IMR-90 (cell line): ENCODE results near the gene ACBD3. TPM values are rescaled to one million over a fixed set of nuclear protein-coding genes. Genes with fewer than 3 reads are reported as not detected.

ENCODE experiments used
- ATAC-seq: fragments of 200-7000 bp; cut with Tn5 transposase; 2 replicates; pipeline ENCODE4 v1.9.1; 2020; ENCODE audit warnings: low read depth, mild to moderate bottlenecking, moderate library complexity
- BruUV-seq: library from RNA; stranded (reverse); fragments of 400-500 nt; replicated peaks from 2 replicates; lab custom pipeline; 2021; lab: Mats Ljungman, UMichigan
- CTCF ChIA-PET: fragments of 300-600 bp; formaldehyde crosslinking; extraction: SDS; loops from one replicate; lab custom pipeline; 2021; ENCODE audit warnings: antibody characterized with exemption; lab: Yijun Ruan, JAX
- POLR2A ChIA-PET: fragments of 300-600 bp; sonication (Branson Sonifier 250); formaldehyde crosslinking; loops from one replicate; lab custom pipeline; 2022; ENCODE audit warnings: antibody characterized with exemption; ENCODE audit not compliant: unreplicated experiment; lab: Charles Lee
- DNase-seq: peaks from one replicate; pipeline ENCODE4 v3.0.0; 2013
- H2AFZ ChIP-seq: replicated peaks from 2 replicates; pipeline ENCODE3; 2013; ENCODE audit warnings: low read length, mild to moderate bottlenecking; ENCODE audit not compliant: poor library complexity
- H2AK5ac ChIP-seq: 2 replicates; pipeline ENCODE4 v1.6.1; 2013; ENCODE audit warnings: low read depth, low read length, inconsistent platforms
- H2AK9ac ChIP-seq: replicated peaks from 2 replicates; pipeline ENCODE3; 2013; ENCODE audit warnings: mild to moderate bottlenecking, low read depth, low read length, moderate library complexity; ENCODE audit not compliant: poor library complexity
- H2BK120ac ChIP-seq: 2 replicates; pipeline ENCODE4 v1.6.1; 2013; ENCODE audit warnings: low read depth, low read length, inconsistent platforms
- H2BK15ac ChIP-seq: 3 replicates; pipeline ENCODE4 v1.6.1; 2013; ENCODE audit warnings: low read depth, low read length, inconsistent platforms
- H2BK20ac ChIP-seq: 2 replicates; pipeline ENCODE4 v1.6.1; 2013; ENCODE audit warnings: low read depth, mild to moderate bottlenecking, inconsistent platforms, low read length, moderate library complexity
- H2BK5ac ChIP-seq: 2 replicates; pipeline ENCODE4 v1.6.1; 2013; ENCODE audit warnings: mild to moderate bottlenecking, low read depth, low read length, inconsistent platforms; ENCODE audit not compliant: poor library complexity, severe bottlenecking
- H3K14ac ChIP-seq: replicated peaks from 2 replicates; pipeline ENCODE4 v1.6.1; 2013; ENCODE audit warnings: low read depth, low read length, inconsistent platforms
- H3K18ac ChIP-seq: 2 replicates; pipeline ENCODE4 v1.6.1; 2013; ENCODE audit warnings: low read depth, low read length, control low read depth
- H3K23ac ChIP-seq: 2 replicates; pipeline ENCODE4 v1.6.1; 2013; ENCODE audit warnings: low read depth, low read length, inconsistent platforms
- H3K27ac ChIP-seq: 2 replicates; pipeline ENCODE4 v1.5.1; 2013; ENCODE audit warnings: mild to moderate bottlenecking, control low read depth, low read length; ENCODE audit not compliant: insufficient read depth
- H3K27me3 ChIP-seq: 2 replicates; pipeline ENCODE4 v1.6.1; 2013; ENCODE audit warnings: low read length; ENCODE audit not compliant: control insufficient read depth, insufficient read depth
- H3K36me3 ChIP-seq: 2 replicates; pipeline ENCODE4 v1.6.1; 2013; ENCODE audit warnings: low read length, mixed read lengths; ENCODE audit not compliant: control insufficient read depth, insufficient read depth
- H3K4ac ChIP-seq: 2 replicates; pipeline ENCODE4 v1.6.1; 2013; ENCODE audit warnings: low read depth, low read length, inconsistent platforms
- H3K4me1 ChIP-seq: 2 replicates; pipeline ENCODE4 v1.6.1; 2013; ENCODE audit warnings: low read length, mixed read lengths; ENCODE audit not compliant: control insufficient read depth, insufficient read depth
- H3K4me2 ChIP-seq: 2 replicates; pipeline ENCODE4 v1.6.1; 2013; ENCODE audit warnings: low read depth, mild to moderate bottlenecking, control low read depth, low read length, moderate library complexity
- H3K4me3 ChIP-seq: 2 replicates; pipeline ENCODE4 v1.5.1; 2013; ENCODE audit warnings: low read depth, mild to moderate bottlenecking, control low read depth, low read length, moderate library complexity; ENCODE audit not compliant: insufficient read depth
- H3K56ac ChIP-seq: 2 replicates; pipeline ENCODE4 v1.6.1; 2013; ENCODE audit warnings: low read length, inconsistent platforms; ENCODE audit not compliant: insufficient read depth; ENCODE audit errors: extremely low read depth
- H3K79me1 ChIP-seq, 2 experiments: 2 replicates each; pipeline ENCODE4 v1.6.1; 2013; ENCODE audit warnings: low read length in 2 of 2, inconsistent platforms in 1 of 2, low read depth in 1 of 2
- H3K9ac ChIP-seq: 2 replicates; pipeline ENCODE4 v1.6.1; 2013; ENCODE audit warnings: low read depth, low read length, control low read depth
- H3K9me1 ChIP-seq: 2 replicates; pipeline ENCODE4 v1.6.1; 2013; ENCODE audit warnings: low read length, inconsistent platforms; ENCODE audit not compliant: insufficient read depth
- H3K9me3 ChIP-seq: 2 replicates; pipeline ENCODE4 v1.6.1; 2013; ENCODE audit warnings: low read length; ENCODE audit not compliant: control insufficient read depth, insufficient read depth
- H4K20me1 ChIP-seq: 2 replicates; pipeline ENCODE4 v1.6.1; 2013; ENCODE audit warnings: low read length, inconsistent platforms; ENCODE audit not compliant: insufficient read depth
- H4K5ac ChIP-seq: 2 replicates; pipeline ENCODE4 v1.6.1; 2013; ENCODE audit warnings: mild to moderate bottlenecking, low read depth, low read length, control low read depth
- H4K8ac ChIP-seq, 2 experiments: 2 replicates each; pipeline ENCODE4 v1.6.1; 2013; ENCODE audit warnings: low read depth in 2 of 2, low read length in 2 of 2, control low read depth in 1 of 2, inconsistent platforms in 1 of 2
- H4K91ac ChIP-seq: 2 replicates; pipeline ENCODE4 v1.6.1; 2013; ENCODE audit warnings: low read depth, low read length, inconsistent platforms; ENCODE audit not compliant: insufficient read depth
- CEBPB ChIP-seq: IDR thresholded peaks from 2 replicates; pipeline ENCODE4 v1.6.1; 2012; ENCODE audit warnings: low read depth, low read length, improper control_type of control experiment
- CHD1 ChIP-seq: IDR thresholded peaks from 2 replicates; pipeline ENCODE4 v1.6.1; 2012; ENCODE audit warnings: low read depth, low read length, improper control_type of control experiment
- CTCF ChIP-seq: conservative IDR thresholded peaks from 2 replicates; pipeline ENCODE4 v1.5.1; 2012; ENCODE audit warnings: mild to moderate bottlenecking, low read depth, low read length, improper control_type of control experiment
- ELK1 ChIP-seq: fragments of 150-350 bp; IDR thresholded peaks from 2 replicates; pipeline ENCODE4 v1.6.1; 2016; ENCODE audit warnings: low read depth, mild to moderate bottlenecking, low read length, moderate library complexity, borderline replicate concordance
- MAZ ChIP-seq: IDR thresholded peaks from 2 replicates; pipeline ENCODE4 v1.6.1; 2012; ENCODE audit warnings: low read depth, mild to moderate bottlenecking, low read length, improper control_type of control experiment, moderate library complexity, borderline replicate concordance
- MXI1 ChIP-seq: IDR thresholded peaks from 2 replicates; pipeline ENCODE4 v1.6.1; 2012; ENCODE audit warnings: low read depth, mild to moderate bottlenecking, low read length, moderate library complexity, borderline replicate concordance
- NFE2L2 ChIP-seq: fragments of 150-350 bp; IDR thresholded peaks from 2 replicates; pipeline ENCODE4 v1.6.1; 2016; ENCODE audit warnings: low read depth, mild to moderate bottlenecking, low read length
- POLR2A ChIP-seq: IDR thresholded peaks from 2 replicates; pipeline ENCODE4 v1.6.1; 2012; ENCODE audit warnings: mild to moderate bottlenecking, low read depth, low read length
- RAD21 ChIP-seq: IDR thresholded peaks from 2 replicates; pipeline ENCODE4 v1.6.1; 2012; ENCODE audit warnings: low read length, improper control_type of control experiment
- RCOR1 ChIP-seq: IDR thresholded peaks from 2 replicates; pipeline ENCODE4 v1.6.1; 2012; ENCODE audit warnings: mild to moderate bottlenecking, low read length, improper control_type of control experiment; ENCODE audit not compliant: insufficient replicate concordance
- RFX5 ChIP-seq: IDR thresholded peaks from 2 replicates; pipeline ENCODE4 v1.8.0; 2012; ENCODE audit warnings: low read depth, mild to moderate bottlenecking, low read length, moderate library complexity
- USF2 ChIP-seq: fragments of 150-350 bp; IDR thresholded peaks from 2 replicates; pipeline ENCODE4 v1.6.1; 2017; ENCODE audit warnings: mild to moderate bottlenecking, antibody characterized with exemption, low read length, low read depth
- WGBS, 2 experiments: methylation state at CpG; one replicate each; pipeline versions ENCODE4 v1.1.5 to v1.1.7; 2013; ENCODE audit warnings: missing lambda C conversion rate in 2 of 2; ENCODE audit not compliant: insufficient read length in 1 of 2; ENCODE audit errors: extremely low coverage in 2 of 2; 5-methylcytosine and 5-hydroxymethylcytosine counted together
- dilution Hi-C: fragments of 300-500 bp; cut with HindIII; formaldehyde crosslinking; loops from one replicate; pipeline ENCODE4 v1.14.3; 2018; ENCODE audit warnings: low sequenced_read_pairs; ENCODE audit not compliant: unreplicated experiment
- in situ Hi-C: fragments of 300-500 bp; cut with MboI; formaldehyde crosslinking; loops from 3 replicates; pipeline ENCODE4 v1.14.3; 2019; ENCODE audit warnings: low sequenced_read_pairs, inconsistent platforms, mixed read lengths
- intact Hi-C: fragments of 100-400 bp; cut with micrococcal nuclease; formaldehyde crosslinking; loops from 2 replicates; pipeline ENCODE4 v1.10.0; 2022
- polyA plus RNA-seq, 3 experiments: library from polyadenylated mRNA; depleted of rRNA; stranded (reverse); fragments of >200 nt; gene quantifications; 2 replicates each; pipeline ENCODE4 v1.2.3, GENCODE V29; 2012; ENCODE audit warnings: low replicate concordance in 1 of 3
- total RNA-seq: library from RNA; depleted of rRNA; stranded (reverse); fragments of >200 nt; gene quantifications from 2 replicates; pipeline ENCODE4 v1.2.3, GENCODE V29; 2012

The ACBD3 gene
- total and polyA plus RNA-seq, 2 of the 4 experiments (the other 2 are of a cell fraction): 30.3 to 59.7 TPM

- no peak overlapping the region for H3K4me3 ChIP-seq
- H2AK9ac ChIP-seq: no peak overlapping the region
- no peak overlapping the region for H3K27ac ChIP-seq
- in situ Hi-C loops: no loop called here
- no peak overlapping the region for H2BK15ac ChIP-seq
- no peak overlapping the region for H3K23ac ChIP-seq
- H3K79me1 ChIP-seq: no peaks in the 10 kb centered on the region
- no peak overlapping the region for H2BK120ac ChIP-seq
- no peak overlapping the region for H4K5ac ChIP-seq
- CTCF ChIA-PET: interaction anchor here (1.0 to 1.3 kb wide), 3 partner anchors 16 to 133 kb away, joined by 3 read pairs; no protein-coding TSS in a partner anchor
- H3K36me3 ChIP-seq: no peaks in the 10 kb centered on the region
- intact Hi-C loops: loop anchor here (5.0 to 10.0 kb wide), 2 partner anchors 135 to 138 kb away; partner anchors contain the start of gene H3-3A
- H2AK5ac ChIP-seq: no peak overlapping the region
- H2AFZ ChIP-seq: no peak overlapping the region
- H3K9me3 ChIP-seq: no peaks in the 10 kb centered on the region
- POLR2A ChIA-PET: no interaction called here
- no peak overlapping the region for H3K4me2 ChIP-seq
- no peak overlapping the region for H3K18ac ChIP-seq
- H3K9ac ChIP-seq: no peak overlapping the region
- no peaks in the 10 kb centered on the region for H3K4me1 ChIP-seq
- H3K9me1 ChIP-seq: no peaks in the 10 kb centered on the region
- no peak overlapping the region for H3K14ac ChIP-seq
- no peak overlapping the region for H3K56ac ChIP-seq
- H4K20me1 ChIP-seq: no peaks in the 10 kb centered on the region
- WGBS, 2 experiments: no CpG with 5 or more reads among the region's 2 CpGs
- dilution Hi-C loops: no loop called here
- no peak for DNase-seq
- peaks cover 4% of the 10 kb centered on the region; the same call in 1 of the 2 replicates for H3K27me3 ChIP-seq
- no peak for ATAC-seq
- BruUV-seq: no TSS peak
- no peak overlapping the region for H4K91ac ChIP-seq
- no peak overlapping the region for H3K4ac ChIP-seq
- H2BK5ac ChIP-seq: no peak overlapping the region
- no peak overlapping the region for H4K8ac ChIP-seq
- H2BK20ac ChIP-seq: no peak overlapping the region
- TF ChIP-seq MXI1: no peak
- no peak for TF ChIP-seq POLR2A
- TF ChIP-seq ELK1: no peak
- TF ChIP-seq USF2: no peak
- TF ChIP-seq NFE2L2: no peak
- no peak for TF ChIP-seq MAZ
- TF ChIP-seq RAD21: no peak
- no peak for TF ChIP-seq CEBPB
- no peak for TF ChIP-seq CTCF
- no peak for TF ChIP-seq RCOR1
- no peak for TF ChIP-seq RFX5
- no peak for TF ChIP-seq CHD1
Measured at GRCh38 chr1:226199971-226200370, 13.4 kb upstream of the ACBD3 start.
